HepG2 (cell line): ENCODE results near the gene ETV5. TPM values are rescaled to one million over a fixed set of nuclear protein-coding genes. Genes with fewer than 3 reads are reported as not detected.

Experiments used
- AKNA ChIP-seq: sonication (generic); formaldehyde crosslinking; IDR thresholded peaks from 2 replicates; pipeline ENCODE4 v1.4.0; 2020; ENCODE audit warnings: missing genetic modification reagents, borderline replicate concordance
- BATF2 ChIP-seq: sonication (generic); formaldehyde crosslinking; IDR thresholded peaks from 2 replicates; pipeline ENCODE4 v1.8.0; 2022; ENCODE audit warnings: mild to moderate bottlenecking, missing genetic modification reagents, moderate library complexity
- EEA1 ChIP-seq: sonication (generic); formaldehyde crosslinking; IDR thresholded peaks from 2 replicates; pipeline ENCODE4 v1.5.1; 2020; ENCODE audit warnings: mild to moderate bottlenecking, missing genetic modification reagents, borderline replicate concordance
- EZH2 ChIP-seq: conservative IDR thresholded peaks from 2 replicates; pipeline ENCODE4 v1.6.1; 2012; ENCODE audit warnings: mild to moderate bottlenecking, low read depth, low read length, moderate library complexity
- SOX5 ChIP-seq: IDR thresholded peaks from 2 replicates; pipeline ENCODE4 v1.6.1; 2016; ENCODE audit warnings: borderline replicate concordance
- THRA ChIP-seq: sonication (generic); formaldehyde crosslinking; IDR thresholded peaks from 2 replicates; pipeline ENCODE4 v1.4.0; 2020; ENCODE audit warnings: missing genetic modification reagents, borderline replicate concordance
- ZNF276 ChIP-seq: sonication (generic); formaldehyde crosslinking; IDR thresholded peaks from 2 replicates; pipeline ENCODE4 v1.4.0; 2020; ENCODE audit warnings: mild to moderate bottlenecking, low read depth, missing genetic modification reagents
- ZNF33B ChIP-seq: sonication (generic); formaldehyde crosslinking; IDR thresholded peaks from 2 replicates; pipeline ENCODE4 v1.5.1; 2020; ENCODE audit warnings: mild to moderate bottlenecking, missing genetic modification reagents
- polyA plus RNA-seq, 8 experiments: library from polyadenylated mRNA; depleted of rRNA in 3 of 8; stranded (reverse) in 7 of 8; unstranded in 1 of 8; fragments of >200 nt; fragmentation: Illumina TruSeq in 4 of 8; extraction: Trizol in 4 of 8; gene quantifications; 2 replicates each; pipeline versions ENCODE4 v1.2.1 to v1.2.3, GENCODE V29; 2011 to 2016; ENCODE audit warnings: low read depth in 4 of 8, missing spikeins in 1 of 8, mixed read lengths in 1 of 8; ENCODE audit not compliant: insufficient read depth in 1 of 8
- total RNA-seq, 5 experiments: library from RNA; depleted of rRNA; stranded (reverse); fragments of >200 nt; fragmentation: Illumina TruSeq; extraction: Trizol; gene quantifications; 2 replicates each; pipeline ENCODE4 v1.2.3, GENCODE V29; 2016; ENCODE audit warnings: low read depth in 1 of 5
- TF ChIP-seq, protein P1 (sequence below): sonication (generic); formaldehyde crosslinking; IDR thresholded peaks from 2 replicates; pipeline ENCODE4 v1.4.0; 2020; ENCODE audit warnings: missing genetic modification reagents
- TF ChIP-seq, protein P2 (sequence below), 2 experiments: sonication (generic) in 1 of 2; formaldehyde crosslinking in 1 of 2; IDR thresholded peaks; 2 replicates each; pipeline versions ENCODE4 v1.4.0 to v1.6.1; 2016 to 2020; ENCODE audit warnings: borderline replicate concordance in 1 of 2, low read depth in 1 of 2, mild to moderate bottlenecking in 1 of 2, missing genetic modification reagents in 1 of 2

The ETV5 gene
- total and polyA plus RNA-seq, 2 of the 13 experiments (the other 11 are each of a cell fraction or from before 2014, with no cell fraction given), result 52.9 to 57.2 TPM

DNA sequence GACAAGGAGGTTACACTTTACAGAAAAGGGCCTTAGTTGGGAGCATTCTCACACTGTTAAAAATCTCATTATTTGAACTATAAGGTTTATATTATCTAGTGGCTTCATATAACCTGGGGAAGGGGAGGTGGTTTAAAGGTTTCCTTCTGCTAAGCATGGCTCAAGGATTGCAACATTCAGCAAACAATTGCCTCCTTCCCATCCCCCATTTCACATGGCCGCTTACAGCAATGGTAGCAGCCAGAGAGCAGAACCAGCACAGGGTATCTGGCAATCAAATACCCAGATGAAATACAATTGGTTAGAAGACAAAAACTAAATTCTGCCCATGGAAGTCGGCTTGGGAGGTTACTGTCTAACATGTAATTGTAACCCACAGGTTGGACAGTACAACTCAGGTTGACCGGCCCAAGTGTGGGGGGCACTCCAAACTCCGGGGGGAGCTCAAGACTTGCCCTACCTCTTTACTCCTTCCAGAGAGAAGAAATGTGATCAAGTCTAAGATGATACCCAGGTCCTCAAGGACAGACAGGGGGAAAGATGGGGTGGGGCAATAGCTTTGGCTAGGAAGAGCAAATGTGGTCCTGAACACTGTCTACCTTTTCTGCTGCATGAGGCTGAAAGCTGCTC lies 15.5 kb downstream of the ETV5 start (continued):
- TF ChIP-seq, protein P1, sequence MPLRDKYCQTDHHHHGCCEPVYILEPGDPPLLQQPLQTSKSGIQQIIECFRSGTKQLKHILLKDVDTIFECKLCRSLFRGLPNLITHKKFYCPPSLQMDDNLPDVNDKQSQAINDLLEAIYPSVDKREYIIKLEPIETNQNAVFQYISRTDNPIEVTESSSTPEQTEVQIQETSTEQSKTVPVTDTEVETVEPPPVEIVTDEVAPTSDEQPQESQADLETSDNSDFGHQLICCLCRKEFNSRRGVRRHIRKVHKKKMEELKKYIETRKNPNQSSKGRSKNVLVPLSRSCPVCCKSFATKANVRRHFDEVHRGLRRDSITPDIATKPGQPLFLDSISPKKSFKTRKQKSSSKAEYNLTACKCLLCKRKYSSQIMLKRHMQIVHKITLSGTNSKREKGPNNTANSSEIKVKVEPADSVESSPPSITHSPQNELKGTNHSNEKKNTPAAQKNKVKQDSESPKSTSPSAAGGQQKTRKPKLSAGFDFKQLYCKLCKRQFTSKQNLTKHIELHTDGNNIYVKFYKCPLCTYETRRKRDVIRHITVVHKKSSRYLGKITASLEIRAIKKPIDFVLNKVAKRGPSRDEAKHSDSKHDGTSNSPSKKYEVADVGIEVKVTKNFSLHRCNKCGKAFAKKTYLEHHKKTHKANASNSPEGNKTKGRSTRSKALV (CRISPR knock-in tag), result no peak
- TF ChIP-seq, protein P2, sequence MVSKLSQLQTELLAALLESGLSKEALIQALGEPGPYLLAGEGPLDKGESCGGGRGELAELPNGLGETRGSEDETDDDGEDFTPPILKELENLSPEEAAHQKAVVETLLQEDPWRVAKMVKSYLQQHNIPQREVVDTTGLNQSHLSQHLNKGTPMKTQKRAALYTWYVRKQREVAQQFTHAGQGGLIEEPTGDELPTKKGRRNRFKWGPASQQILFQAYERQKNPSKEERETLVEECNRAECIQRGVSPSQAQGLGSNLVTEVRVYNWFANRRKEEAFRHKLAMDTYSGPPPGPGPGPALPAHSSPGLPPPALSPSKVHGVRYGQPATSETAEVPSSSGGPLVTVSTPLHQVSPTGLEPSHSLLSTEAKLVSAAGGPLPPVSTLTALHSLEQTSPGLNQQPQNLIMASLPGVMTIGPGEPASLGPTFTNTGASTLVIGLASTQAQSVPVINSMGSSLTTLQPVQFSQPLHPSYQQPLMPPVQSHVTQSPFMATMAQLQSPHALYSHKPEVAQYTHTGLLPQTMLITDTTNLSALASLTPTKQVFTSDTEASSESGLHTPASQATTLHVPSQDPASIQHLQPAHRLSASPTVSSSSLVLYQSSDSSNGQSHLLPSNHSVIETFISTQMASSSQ (IDR thresholded peaks at IDR 0.05; ENCODE audit: low read depth), result no peak
- TF ChIP-seq, protein P2 (CRISPR knock-in tag; IDR thresholded peaks at IDR 0.05; ENCODE audit: borderline replicate concordance), result no peak
- TF ChIP-seq BATF2 (CRISPR knock-in tag) (no peak), EEA1 (CRISPR knock-in tag) (no peak), AKNA (CRISPR knock-in tag) (no peak), THRA (CRISPR knock-in tag) (peak; percentile 39; the same call in 1 of the 2 replicates), ZNF276 (CRISPR knock-in tag) (no peak), ZNF33B (CRISPR knock-in tag) (no peak), EZH2 (no peak), SOX5 (CRISPR knock-in tag) (peak; percentile 58; the same call in 1 of the 2 replicates)
